Right lobe of liver (tissue), 4 donors: ENCODE results near the gene TFEB.

Experiments
- CTCF ChIP-seq, 4 donors: fragments of 200-600 bp in 3 of 4; fragments of 450-650 bp in 1 of 4; IDR thresholded peaks; one replicate each; pipeline versions ENCODE4 v1.5.1 to v1.8.0; 2016 to 2022; ENCODE audit warnings: antibody characterized with exemption in 4 of 4, mild to moderate bottlenecking in 2 of 4
- POLR2A ChIP-seq: fragments of 450-650 bp; IDR thresholded peaks from one replicate; pipeline ENCODE4 v1.6.1; 2017; ENCODE audit warnings: antibody characterized with exemption, mild to moderate bottlenecking
- donor health status: DM: no; HTN: no; CAD: no.
- donor health status: DM: no; HTN: no; CAD: no.
- donor health status: DM: no; HTN: yes; CAD: no.

- TF ChIP-seq POLR2A (no peak), CTCF (IDR thresholded peaks at IDR 0.05) (no peak)
Observed at GRCh38 chr6:41687501-41688175, 47.8 kb downstream of the TFEB start.
